Colonic mucosa (tissue), 4 donors: Measurements from ENCODE around the gene HIVEP2. TPM values are rescaled to one million over a fixed set of nuclear protein-coding genes. Genes with fewer than 3 reads are reported as not detected.

Source experiments
- DNase-seq: peaks from one replicate; pipeline ENCODE4 v3.0.0-alpha.2; 2020
- H3K27ac ChIP-seq: fragments of 200-600 bp; one replicate; pipeline ENCODE4 v1.8.0; 2021
- H3K27me3 ChIP-seq: fragments of 200-600 bp; one replicate; pipeline ENCODE4 v1.8.0; 2021
- H3K36me3 ChIP-seq: fragments of 200-600 bp; one replicate; pipeline ENCODE4 v1.8.0; 2021
- H3K4me1 ChIP-seq: fragments of 200-600 bp; one replicate; pipeline ENCODE4 v1.8.0; 2021; ENCODE audit warnings: mild to moderate bottlenecking
- H3K4me3 ChIP-seq: fragments of 200-600 bp; one replicate; pipeline ENCODE4 v1.8.0; 2021
- H3K9ac ChIP-seq, 2 donors: one replicate each; pipeline ENCODE4 v1.7.0; 2013; ENCODE audit warnings: control low read depth in 2 of 2, low read depth in 2 of 2, low read length in 2 of 2
- H3K9me3 ChIP-seq: fragments of 200-600 bp; one replicate; pipeline ENCODE4 v1.8.0; 2021
- intact Hi-C: fragments of 100-400 bp; cut with DNase I; formaldehyde crosslinking; loops from one replicate; pipeline ENCODE4 v1.14.1; 2022
- total RNA-seq, 2 donors: library from RNA; stranded (reverse); fragmentation: NEBNext Ultra II Directional in 1 of 2; extraction: Animal tissue kit (Norgen Biotek cat#: 25700) in 1 of 2; gene quantifications; one replicate each; pipeline ENCODE4 v1.2.1, GENCODE V29; 2021
- TF ChIP-seq, protein P1 (sequence below): fragments of 200-600 bp; IDR thresholded peaks from one replicate; pipeline ENCODE4 v1.8.0; 2022; ENCODE audit warnings: antibody characterized with exemption, mild to moderate bottlenecking
- donor health status: healthy.
- donor health status: DM: no; HTN: no; CAD: no.
- donor health status: DM: no; HTN: no; CAD: no.

The HIVEP2 gene
- total RNA-seq, 2 donors from 2014 or later: 5.3 to 15.2 TPM

DNA sequence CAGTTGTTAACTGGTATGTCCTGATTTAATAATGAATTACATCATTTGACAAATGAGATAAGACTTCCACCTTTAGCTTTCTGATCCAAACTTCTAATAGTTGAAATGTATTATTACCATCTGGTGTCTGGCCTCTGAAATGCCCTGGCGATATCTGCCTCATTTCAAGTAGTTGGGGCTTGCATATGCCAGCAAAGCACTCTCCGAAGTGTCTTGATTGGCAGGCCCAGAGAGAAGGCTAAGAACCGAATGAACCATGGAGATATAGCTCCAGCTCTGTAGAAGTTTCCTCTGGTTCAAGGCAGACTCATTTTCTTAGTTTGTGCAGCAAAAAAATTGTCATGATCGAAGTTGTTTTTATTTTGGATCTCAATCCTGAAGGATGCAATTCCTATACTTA, 13.4 kb upstream of the HIVEP2 start:
- DNase-seq: no peak
- no peak overlapping the region for H3K4me3 ChIP-seq
- H3K9ac ChIP-seq: no peak overlapping the region
- H3K36me3 ChIP-seq: no peaks in the 10 kb centered on the region
- TF ChIP-seq, protein P1, sequence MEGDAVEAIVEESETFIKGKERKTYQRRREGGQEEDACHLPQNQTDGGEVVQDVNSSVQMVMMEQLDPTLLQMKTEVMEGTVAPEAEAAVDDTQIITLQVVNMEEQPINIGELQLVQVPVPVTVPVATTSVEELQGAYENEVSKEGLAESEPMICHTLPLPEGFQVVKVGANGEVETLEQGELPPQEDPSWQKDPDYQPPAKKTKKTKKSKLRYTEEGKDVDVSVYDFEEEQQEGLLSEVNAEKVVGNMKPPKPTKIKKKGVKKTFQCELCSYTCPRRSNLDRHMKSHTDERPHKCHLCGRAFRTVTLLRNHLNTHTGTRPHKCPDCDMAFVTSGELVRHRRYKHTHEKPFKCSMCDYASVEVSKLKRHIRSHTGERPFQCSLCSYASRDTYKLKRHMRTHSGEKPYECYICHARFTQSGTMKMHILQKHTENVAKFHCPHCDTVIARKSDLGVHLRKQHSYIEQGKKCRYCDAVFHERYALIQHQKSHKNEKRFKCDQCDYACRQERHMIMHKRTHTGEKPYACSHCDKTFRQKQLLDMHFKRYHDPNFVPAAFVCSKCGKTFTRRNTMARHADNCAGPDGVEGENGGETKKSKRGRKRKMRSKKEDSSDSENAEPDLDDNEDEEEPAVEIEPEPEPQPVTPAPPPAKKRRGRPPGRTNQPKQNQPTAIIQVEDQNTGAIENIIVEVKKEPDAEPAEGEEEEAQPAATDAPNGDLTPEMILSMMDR: no peak
- intact Hi-C loops: loop anchor here (10.0 kb wide), 1 partner anchor 76 kb away; no protein-coding TSS in a partner anchor
- no peaks in the 10 kb centered on the region for H3K9me3 ChIP-seq
- no peaks in the 10 kb centered on the region for H3K4me1 ChIP-seq
- no peak overlapping the region for H3K27ac ChIP-seq
- H3K27me3 ChIP-seq: no peaks in the 10 kb centered on the region

GRCh38 chr6:142956726-142957125, 11.8 kb upstream of the HIVEP2 start:
- Histone ChIP-seq H3K27me3 (no peaks in the 10 kb centered on the region), H3K4me1 (no peaks in the 10 kb centered on the region), H3K27ac (no peak overlapping the region), H3K36me3 (no peaks in the 10 kb centered on the region), H3K9me3 (no peaks in the 10 kb centered on the region), H3K4me3 (no peak overlapping the region), H3K9ac (no peak overlapping the region)
- no peak for DNase-seq
- intact Hi-C loops: loop anchor here (10.0 kb wide), 1 partner anchor 78 kb away; no protein-coding TSS in a partner anchor
- TF ChIP-seq, protein P1: no peak

GRCh38 chr6:142954844-142955243, 9.9 kb upstream of the HIVEP2 start:
- TF ChIP-seq, protein P1: no peak
- no peaks in the 10 kb centered on the region for H3K27me3 ChIP-seq

GRCh38 chr6:142953373-142954273, 8.6 kb upstream of the HIVEP2 start:
- Histone ChIP-seq H3K9ac (no peak overlapping the region), H3K27me3 (no peaks in the 10 kb centered on the region), H3K27ac (no peak overlapping the region), H3K4me1 (no peaks in the 10 kb centered on the region), H3K9me3 (no peaks in the 10 kb centered on the region), H3K36me3 (no peaks in the 10 kb centered on the region), H3K4me3 (no peak overlapping the region)
- TF ChIP-seq, protein P1: no peak
- intact Hi-C loops: loop anchor here (10.0 kb wide), 1 partner anchor 81 kb away; no protein-coding TSS in a partner anchor
- no peak for DNase-seq

More at GRCh38 chr6:142954844-142955243, 9.9 kb upstream of the HIVEP2 start:
- H3K36me3 ChIP-seq: no peaks in the 10 kb centered on the region
- H3K4me1 ChIP-seq: no peaks in the 10 kb centered on the region
- H3K9ac ChIP-seq: no peak overlapping the region
- H3K27ac ChIP-seq: no peak overlapping the region
- H3K4me3 ChIP-seq: no peak overlapping the region
- intact Hi-C loops: loop anchor here (10.0 kb wide), 1 partner anchor 80 kb away; no protein-coding TSS in a partner anchor
- no peak for DNase-seq
- no peaks in the 10 kb centered on the region for H3K9me3 ChIP-seq

DNA sequence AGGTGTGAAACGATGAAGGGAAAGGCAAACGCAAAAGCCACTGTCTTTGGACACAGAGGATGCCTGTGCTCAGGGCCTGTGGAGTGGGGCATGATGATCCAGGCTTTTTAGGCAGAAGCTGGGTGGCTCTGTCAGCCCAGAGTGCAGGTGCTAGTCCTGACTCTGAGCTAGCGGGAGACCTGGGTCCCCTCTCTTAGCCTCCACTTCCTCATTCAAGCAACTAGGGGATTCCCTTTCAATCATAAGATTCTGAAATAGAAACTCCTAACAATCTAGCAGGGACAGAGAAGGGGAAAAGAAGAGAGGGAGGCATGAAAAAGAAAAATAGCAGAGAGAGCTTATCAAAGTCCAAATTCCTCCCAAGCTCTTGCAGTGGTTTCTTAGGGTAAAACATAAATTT, 7.6 kb upstream of the HIVEP2 start:
- DNase-seq: no peak
- intact Hi-C loops: loop anchor here (10.0 kb wide), 1 partner anchor 82 kb away; no protein-coding TSS in a partner anchor
- H3K4me1 ChIP-seq: no peaks in the 10 kb centered on the region

More for the DNA sequence above, 7.6 kb upstream of the HIVEP2 start:
- no peak overlapping the region for H3K4me3 ChIP-seq
- H3K9ac ChIP-seq: no peak overlapping the region
- H3K27me3 ChIP-seq: no peaks in the 10 kb centered on the region
- TF ChIP-seq, protein P1: no peak
- H3K9me3 ChIP-seq: no peaks in the 10 kb centered on the region
- no peaks in the 10 kb centered on the region for H3K36me3 ChIP-seq
- H3K27ac ChIP-seq: no peak overlapping the region
